IPS-18c (cell line): ENCODE data around the gene TNFRSF1B.
A peak's percentile ranks its signal among the peaks of the same experiment; 100 is the strongest.
"Not testable (repeated sequence)": the region's sequence is repeated elsewhere in the genome, so short reads cannot be mapped to it uniquely, and the experiment has no call there.

ENCODE experiments used
- H3K4me3 ChIP-seq: 2 replicates; pipeline ENCODE4 v1.7.0; 2013; ENCODE audit warnings: low read depth, mild to moderate bottlenecking, low read length, moderate library complexity; ENCODE audit not compliant: insufficient read depth
- H3K9me3 ChIP-seq: one replicate; pipeline ENCODE4 v1.6.1; 2013; ENCODE audit warnings: mild to moderate bottlenecking, low read length, moderate library complexity; ENCODE audit not compliant: control insufficient read depth, insufficient read depth

The TNFRSF1B gene

DNA sequence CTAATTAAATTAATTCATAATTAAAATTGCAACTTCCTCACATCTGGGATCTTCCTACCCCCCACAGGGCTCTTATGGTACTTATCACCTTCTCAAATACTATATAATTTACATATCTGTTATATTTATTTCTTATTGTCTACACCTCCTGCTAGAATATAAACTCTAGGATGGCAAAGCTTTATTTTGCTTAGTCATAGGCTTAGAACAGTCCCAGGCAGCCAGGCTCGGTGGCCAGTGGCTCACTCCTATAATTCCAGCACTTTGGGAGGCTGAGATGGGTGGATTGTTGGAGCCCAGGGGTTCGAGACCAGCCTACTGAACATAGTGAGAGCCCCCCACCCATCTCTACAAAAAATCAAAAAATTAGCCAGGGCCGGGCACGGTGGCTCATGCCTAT, 53.0 kb downstream of the TNFRSF1B start:
- no peak overlapping the region for H3K4me3 ChIP-seq
- H3K9me3 ChIP-seq, result peaks cover 6% of the 10 kb centered on the region

DNA sequence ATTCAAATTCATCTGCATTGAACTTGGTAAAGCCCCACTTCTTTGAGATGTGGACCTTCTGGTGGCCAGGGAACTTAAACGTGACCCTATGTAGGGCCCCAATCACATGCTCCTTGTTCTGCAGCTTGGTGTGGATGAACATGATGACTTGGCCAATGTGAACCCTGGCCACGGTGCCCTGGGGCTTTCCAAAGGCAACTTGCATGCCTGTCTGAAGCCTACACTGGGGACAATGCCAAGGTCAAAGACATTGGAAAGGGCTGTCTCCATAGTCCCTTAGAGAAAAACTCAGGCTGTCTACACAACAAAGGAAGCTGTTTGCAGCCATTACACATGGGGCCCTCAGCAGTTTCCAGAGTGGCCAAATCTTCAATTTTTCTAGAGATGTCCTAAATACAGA, 54.1 kb downstream of the TNFRSF1B start:
- peaks cover 6% of the 10 kb centered on the region for H3K9me3 ChIP-seq

DNA sequence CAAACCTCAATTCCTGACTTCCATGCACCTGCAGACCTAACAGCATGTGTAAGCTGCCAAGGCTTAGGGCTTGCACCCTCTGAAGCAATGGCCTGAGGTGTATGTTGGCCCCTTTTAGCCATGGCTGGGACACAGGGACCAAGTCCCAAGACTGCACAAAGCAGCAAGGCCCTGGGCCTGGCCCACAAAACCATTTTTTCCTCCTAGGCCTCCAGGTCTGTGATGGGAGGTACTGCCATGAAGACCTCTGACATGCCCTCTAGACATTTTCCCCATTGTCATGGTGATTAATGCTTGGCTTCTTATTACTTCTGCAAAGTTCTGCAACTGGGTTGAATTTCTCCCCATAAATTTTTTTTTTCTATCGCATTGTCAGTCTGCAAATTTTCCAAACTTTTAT, 55.9 kb downstream of the TNFRSF1B start:
- H3K9me3 ChIP-seq, H3K4me3 ChIP-seq: not testable (repeated sequence)

More for the DNA sequence above, 54.1 kb downstream of the TNFRSF1B start:
- H3K4me3 ChIP-seq, result no peak overlapping the region

DNA sequence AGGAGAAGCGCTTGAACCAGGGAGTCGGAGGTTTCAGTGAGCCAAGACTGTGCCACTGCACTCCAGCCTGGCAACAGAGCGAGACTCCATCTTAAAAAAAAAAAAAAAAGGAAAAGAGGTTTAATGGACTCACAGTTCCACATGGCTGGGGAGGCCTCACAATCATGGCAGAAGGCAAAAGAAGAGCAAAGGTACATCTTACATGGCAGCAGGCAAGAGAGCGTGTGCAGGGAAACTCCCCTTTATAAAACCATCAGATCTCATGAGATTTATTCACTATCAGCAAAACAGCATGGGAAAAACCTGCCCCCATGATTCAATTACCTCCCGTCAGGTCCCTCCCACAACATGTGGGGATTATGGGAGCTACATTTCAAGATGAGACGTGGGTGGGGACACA, 57.3 kb downstream of the TNFRSF1B start:
- not testable (repeated sequence) for H3K4me3 ChIP-seq, H3K9me3 ChIP-seq

DNA sequence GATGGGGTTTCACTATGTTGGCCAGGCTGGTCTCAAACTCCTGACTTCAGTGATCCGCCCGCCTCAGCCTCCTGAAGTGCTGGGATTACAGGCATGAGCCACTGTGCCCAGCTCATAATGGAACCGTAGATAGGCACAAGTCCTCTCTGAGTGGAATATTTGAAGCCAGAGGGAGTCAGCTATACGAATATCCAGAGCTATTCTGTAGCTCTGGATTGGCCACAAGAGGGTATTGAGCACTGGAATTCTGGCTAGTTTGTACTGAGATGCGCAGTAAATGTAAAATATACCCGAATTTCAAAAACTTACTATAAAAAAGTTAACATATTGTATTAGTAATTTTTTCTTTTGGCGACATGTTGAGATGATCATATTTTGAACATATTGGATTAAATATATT, 62.2 kb downstream of the TNFRSF1B start:
- Histone ChIP-seq H3K9me3 (no peaks in the 10 kb centered on the region), H3K4me3 (no peak overlapping the region)

DNA sequence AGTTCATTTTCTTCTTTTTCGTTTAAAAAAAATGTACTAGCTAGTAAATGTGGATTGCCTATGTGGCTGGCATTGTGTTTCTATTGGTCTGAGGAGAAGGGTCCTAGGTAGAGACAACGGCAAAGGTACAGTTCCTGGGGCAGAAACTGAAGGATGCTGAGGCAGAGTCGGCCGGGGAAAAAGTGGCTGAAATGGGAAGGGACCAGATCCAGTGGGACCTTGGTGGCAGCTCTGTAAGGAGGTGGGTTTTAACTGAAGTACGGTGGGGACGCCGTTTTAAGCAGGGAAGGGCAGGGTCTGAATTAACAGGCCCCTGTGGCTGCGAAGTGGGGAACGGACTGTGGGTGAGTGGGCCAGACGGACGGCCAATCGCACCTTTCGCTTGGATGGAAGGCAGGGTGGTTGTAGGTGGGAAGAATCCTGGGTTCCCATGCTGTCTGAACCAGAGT, 62.6 kb downstream of the TNFRSF1B start:
- Histone ChIP-seq H3K9me3 (no peaks in the 10 kb centered on the region), H3K4me3 (no peak overlapping the region; the same call in 1 of the 2 replicates)

DNA sequence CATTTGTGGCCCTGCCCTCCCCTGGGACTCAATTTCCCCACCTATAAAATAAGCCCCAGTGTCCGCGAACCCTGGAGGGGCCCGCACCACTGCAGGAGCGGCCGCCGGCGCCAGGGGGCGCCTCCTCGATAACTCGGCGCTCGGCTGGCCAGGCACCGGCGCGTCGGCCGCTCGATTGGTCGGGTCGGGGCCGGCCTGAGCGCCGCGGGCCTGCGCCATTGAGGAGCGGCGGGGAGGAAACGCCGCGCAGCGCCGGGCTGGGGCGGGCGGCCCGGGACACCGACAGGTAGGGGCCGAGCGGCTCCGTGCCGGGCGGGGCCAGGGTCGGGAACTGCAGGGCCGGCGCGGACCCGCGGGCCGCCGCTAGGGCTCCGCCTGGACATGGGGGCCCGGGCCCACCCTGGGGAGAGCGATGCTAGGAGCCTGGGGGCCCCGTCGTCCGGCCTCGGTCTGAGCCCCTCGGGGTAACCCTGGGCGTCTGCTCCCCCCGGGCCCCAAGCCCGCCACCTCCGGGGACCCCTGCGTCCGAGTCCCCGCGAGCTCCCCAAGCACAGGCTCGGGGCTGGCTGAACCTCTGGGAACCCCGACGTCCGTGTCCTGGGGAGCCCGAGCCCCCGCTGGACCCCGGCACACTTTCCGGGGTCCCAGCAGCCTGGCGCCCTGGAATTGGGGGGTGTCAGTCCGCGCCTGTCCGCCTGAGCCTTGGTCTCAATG, 63.2 kb downstream of the TNFRSF1B start, which contains the start of gene VPS13D:
Gene VPS13D, plus strand, starts transcription at position 196 of the 714 bp plus-strand sequence. CDS start 4,237 bp downstream, outside the sequence.
- Histone ChIP-seq H3K9me3 (no peaks in the 10 kb centered on the region), H3K4me3 (peak within 1 kb of the TSS; percentile 85)

DNA sequence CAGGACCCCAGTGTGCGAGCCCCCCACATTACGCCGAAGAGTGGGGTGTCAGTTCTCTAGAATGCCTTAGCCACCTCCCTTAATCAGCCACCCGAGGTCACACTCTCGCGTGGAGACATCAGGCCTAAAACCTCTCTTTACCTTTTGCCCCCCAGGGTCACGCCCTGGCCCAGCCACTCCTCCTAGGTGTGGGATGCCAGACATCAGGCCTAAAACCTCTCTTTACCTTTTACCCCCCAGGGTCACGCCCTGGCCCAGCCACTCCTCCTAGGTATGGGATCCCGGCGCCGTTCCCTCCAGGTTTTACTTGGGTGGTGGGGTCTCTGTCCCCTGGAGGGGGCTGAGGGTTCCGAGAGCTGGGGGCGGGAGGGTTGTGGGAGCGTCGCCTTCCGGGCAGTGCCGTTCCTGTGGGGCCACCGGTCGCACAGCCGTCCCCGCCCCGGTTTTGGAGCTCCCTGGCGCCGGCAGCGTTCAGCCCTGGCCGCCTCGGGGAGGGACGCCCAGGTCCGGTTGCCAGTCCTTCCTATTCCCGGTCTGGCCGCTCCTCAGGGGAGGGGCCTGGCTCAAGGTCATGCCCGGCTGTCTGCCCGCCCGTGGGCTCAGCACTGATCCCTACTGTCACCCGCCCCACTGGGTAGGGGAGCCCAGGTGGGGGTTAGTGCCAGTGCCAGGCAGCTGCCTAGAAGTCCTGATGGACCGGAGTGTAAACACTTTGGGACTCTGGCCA, 63.9 kb downstream of the TNFRSF1B start:
- Histone ChIP-seq H3K9me3 (no peaks in the 10 kb centered on the region), H3K4me3 (peak overlapping the region; percentile 85)

DNA sequence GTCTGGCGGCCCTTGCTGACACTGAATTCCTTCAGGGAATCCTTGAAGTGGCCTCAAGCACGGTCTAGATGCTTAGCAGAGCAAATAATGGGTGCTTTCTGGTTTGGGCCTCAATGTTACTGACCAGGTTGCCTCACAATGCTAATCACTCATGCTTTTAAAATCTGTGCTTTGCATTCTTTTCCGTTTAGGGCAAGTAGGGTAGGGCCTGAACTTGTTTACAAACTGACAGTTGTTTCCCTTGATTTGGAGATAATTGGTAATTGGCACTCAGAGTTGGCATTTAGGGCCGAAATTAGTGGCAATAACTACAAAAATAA, 64.4 kb downstream of the TNFRSF1B start:
- Histone ChIP-seq H3K9me3 (no peaks in the 10 kb centered on the region), H3K4me3 (peak overlapping the region; percentile 85)

DNA sequence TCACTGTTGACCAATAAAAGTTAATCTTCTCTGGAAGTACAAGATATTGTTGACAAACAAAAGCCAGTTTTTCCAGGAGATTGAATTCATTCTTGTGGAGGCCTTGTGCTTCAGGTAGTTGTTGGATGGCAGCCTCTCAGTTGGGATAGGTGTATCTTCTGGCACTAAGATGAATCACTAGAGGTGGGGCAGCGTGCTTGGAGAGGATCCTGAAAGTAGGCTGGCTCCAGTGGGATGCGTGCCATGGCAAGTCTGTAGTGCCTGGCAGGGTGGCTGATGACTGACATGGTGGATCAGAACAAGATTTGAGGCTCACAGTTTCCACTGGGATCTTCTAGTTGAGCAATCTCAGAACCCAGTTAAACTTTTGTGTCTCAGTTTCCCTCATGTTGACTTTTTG, 65.4 kb downstream of the TNFRSF1B start:
- no peaks in the 10 kb centered on the region for H3K9me3 ChIP-seq
- no peak overlapping the region for H3K4me3 ChIP-seq

DNA sequence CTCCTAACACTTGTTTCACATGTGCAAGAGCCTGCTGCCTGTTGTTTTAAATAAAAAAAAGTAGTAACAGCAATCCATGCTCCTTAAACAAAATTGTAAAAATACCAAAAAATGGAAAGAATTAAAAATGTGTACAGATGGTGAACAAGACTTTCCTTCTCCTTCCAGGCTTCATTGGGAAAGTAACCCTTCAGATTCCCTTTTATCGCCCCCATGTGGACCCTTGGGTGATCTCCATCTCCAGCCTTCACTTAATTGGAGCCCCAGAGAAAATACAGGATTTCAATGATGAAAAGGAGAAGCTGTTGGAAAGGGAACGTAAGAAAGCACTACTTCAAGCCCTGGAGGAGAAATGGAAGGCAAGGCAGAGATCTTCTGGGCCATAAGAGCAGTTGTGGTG, 77.3 kb downstream of the TNFRSF1B start:
- Histone ChIP-seq H3K9me3 (peaks cover 2% of the 10 kb centered on the region), H3K4me3 (no peak overlapping the region)

DNA sequence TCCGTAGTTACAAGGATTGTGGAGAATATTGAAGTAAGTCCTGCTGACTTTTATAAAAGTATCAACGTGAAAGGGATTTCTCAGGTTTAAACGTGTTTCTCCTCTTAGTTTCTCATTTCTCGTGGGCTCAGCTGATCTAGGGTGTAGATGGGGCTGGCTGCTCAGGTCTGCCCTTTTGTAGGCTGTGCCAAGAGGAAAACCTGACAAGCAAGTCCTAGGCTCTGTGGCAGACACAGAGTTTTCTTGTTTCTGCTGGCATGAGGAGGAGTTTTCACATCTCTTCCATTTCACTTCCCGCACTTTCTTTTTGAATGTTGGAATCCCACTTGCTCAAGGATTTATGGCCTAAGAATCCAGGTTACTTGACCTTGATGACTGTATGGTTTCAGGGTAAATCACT, 77.8 kb downstream of the TNFRSF1B start:
- peaks cover 2% of the 10 kb centered on the region for H3K9me3 ChIP-seq
- no peak overlapping the region for H3K4me3 ChIP-seq

DNA sequence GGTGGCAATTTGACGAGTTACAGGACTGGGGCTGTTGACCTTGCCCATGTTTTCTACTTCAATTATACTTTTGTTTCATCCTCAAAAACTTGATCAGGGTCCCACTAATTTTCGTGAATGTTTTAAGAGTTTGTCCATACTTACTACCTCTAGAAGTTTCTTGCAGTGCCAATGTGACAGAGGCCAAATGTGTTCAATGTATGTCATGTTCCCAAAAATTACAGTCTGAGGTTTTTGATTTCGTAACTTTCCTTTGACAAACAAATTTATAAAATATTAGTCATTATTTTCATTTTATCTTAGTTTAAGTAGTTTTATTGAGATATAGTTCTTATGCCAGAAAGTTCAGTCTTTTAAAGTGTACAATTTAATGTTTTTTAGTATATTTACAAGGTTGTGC, 78.3 kb downstream of the TNFRSF1B start:
- Histone ChIP-seq H3K9me3 (peaks cover 2% of the 10 kb centered on the region), H3K4me3 (no peak overlapping the region)

DNA sequence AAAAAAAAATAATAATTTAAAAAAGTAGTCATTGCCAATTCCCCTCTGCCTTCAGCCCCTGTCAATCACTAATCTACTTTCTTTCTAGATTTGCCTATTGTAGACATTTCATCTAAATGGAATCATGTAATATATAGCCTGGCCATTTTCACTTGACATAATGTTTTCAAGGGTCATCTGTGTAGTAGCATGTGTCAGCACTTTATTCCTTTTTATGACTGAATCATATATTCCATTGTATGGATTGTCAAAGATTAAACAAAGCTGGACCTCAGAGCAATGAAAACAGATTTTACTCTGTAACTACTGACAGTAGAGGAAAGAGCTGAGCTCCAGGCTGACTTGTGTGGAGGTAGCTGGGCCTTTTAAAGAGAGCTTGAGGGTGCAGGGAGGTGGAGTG, 78.9 kb downstream of the TNFRSF1B start:
- H3K9me3 ChIP-seq, result peaks cover 2% of the 10 kb centered on the region
- no peak overlapping the region for H3K4me3 ChIP-seq

DNA sequence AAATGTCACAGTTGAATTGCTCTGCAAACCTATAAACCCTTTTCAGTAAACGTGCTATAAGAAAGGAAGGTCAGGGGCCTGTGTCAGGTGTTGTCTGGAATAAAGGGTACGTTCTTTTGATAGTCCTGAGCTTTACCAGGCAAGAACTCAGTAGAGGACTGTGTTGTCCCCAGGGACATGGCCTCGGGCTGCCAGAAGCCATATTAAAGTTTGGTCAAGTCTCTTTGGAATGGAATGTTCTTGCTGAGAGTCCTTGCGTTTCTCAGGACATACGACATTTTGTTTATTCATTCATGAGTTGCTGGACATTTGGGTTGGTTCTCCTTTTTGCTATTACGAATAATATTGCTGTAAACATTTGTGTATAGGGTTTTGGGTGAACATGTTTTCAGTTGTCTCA, 79.8 kb downstream of the TNFRSF1B start:
- Histone ChIP-seq H3K4me3 (no peak overlapping the region), H3K9me3 (peaks cover 2% of the 10 kb centered on the region)

DNA sequence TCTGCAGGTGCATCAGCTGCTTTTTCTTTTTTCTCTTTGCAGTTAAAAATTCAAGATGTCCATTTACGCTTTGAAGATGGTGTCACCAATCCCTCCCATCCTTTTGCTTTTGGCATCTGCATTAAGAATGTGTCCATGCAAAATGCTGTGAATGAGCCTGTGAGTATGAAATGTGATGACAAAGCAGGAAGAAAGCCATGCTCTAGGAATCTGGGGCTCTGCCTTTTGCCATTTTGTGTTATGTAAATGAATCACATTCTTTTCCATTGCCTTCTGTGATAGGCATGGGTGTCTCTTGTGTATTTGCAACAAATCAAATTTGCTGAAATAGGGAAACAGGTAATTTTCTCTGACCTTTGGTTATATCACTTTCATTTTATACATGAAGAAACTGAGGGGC, 82.4 kb downstream of the TNFRSF1B start:
- Histone ChIP-seq H3K4me3 (no peak overlapping the region), H3K9me3 (peaks cover 2% of the 10 kb centered on the region)

DNA sequence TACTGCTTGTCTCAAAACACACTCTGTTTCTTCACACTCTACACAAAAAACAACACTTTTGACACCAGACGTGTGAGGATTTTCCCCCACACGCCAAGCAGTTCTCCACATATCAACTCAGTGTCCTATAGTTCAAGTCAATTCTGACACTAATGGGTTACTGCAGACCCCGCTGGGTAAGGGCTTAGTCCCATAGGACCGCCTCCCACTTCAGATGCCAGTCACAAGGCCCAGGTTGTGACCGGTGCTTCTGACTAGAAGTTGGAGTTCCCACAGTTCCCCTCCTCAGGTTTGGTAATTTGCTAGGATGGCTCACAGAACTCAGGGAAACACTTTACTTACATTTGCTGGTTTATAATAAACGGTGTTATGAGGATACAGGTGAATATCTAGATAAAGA, 83.0 kb downstream of the TNFRSF1B start:
- Histone ChIP-seq H3K9me3 (peaks cover 2% of the 10 kb centered on the region), H3K4me3 (no peak overlapping the region)

DNA sequence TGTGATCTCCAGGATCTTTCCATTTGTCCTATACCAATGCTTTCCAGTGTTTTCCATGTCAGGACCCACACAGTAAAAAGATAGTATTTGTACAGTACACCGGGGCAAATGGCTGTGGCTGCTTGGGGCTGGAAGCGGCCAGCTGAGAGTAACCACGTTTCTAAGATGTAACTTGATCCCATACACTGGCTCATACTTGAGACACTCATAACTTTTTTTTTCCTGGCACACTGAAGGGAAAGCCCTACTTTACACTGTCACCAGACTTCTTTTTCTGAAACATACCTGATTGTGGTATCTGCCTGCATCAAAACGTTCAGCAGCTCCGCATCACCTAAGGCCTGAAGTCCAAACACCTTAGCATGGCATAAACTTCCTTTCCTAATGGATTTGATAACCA, 84.7 kb downstream of the TNFRSF1B start:
- Histone ChIP-seq H3K4me3 (no peak overlapping the region), H3K9me3 (peaks cover 2% of the 10 kb centered on the region)
